Spleen (tissue), 11 donors: ENCODE results near the gene HSD17B1. TPM values are rescaled to one million over a fixed set of nuclear protein-coding genes. Genes with fewer than 3 reads are reported as not detected.

ENCODE experiments used
- DNase-seq: peaks from one replicate; pipeline ENCODE4 v3.0.0-alpha.2; 2020
- H3K27ac ChIP-seq, 8 donors: fragments of 200-600 bp; sonication (generic) in 7 of 8; 1 replicate in 4 of 8; 2 replicates in 4 of 8; pipeline versions ENCODE4 v1.5.0 to v1.8.0; 2016 to 2021; ENCODE audit warnings: inconsistent platforms in 4 of 8, mild to moderate bottlenecking in 4 of 8, moderate library complexity in 1 of 8
- H3K27me3 ChIP-seq, 7 donors: fragments of 200-600 bp; sonication (generic) in 6 of 7; replicated peaks in 1 of 7; 1 replicate in 4 of 7; 2 replicates in 3 of 7; pipeline versions ENCODE4 v1.5.0 to v1.8.0; 2016 to 2021; ENCODE audit warnings: inconsistent platforms in 3 of 7, mild to moderate bottlenecking in 1 of 7
- H3K36me3 ChIP-seq, 6 donors: fragments of 200-600 bp; sonication (generic) in 5 of 6; 1 replicate in 4 of 6; 2 replicates in 2 of 6; pipeline versions ENCODE4 v1.5.0 to v1.8.0; 2016 to 2021; ENCODE audit warnings: inconsistent platforms in 2 of 6
- H3K4me1 ChIP-seq, 6 donors: fragments of 200-600 bp; sonication (generic) in 5 of 6; 1 replicate in 3 of 6; 2 replicates in 3 of 6; pipeline versions ENCODE4 v1.5.0 to v1.8.0; 2016 to 2021; ENCODE audit warnings: inconsistent platforms in 3 of 6
- H3K4me3 ChIP-seq, 8 donors: fragments of 200-600 bp; sonication (generic) in 7 of 8; 1 replicate in 4 of 8; 2 replicates in 4 of 8; pipeline versions ENCODE4 v1.5.0 to v1.8.0; 2016 to 2021; ENCODE audit warnings: inconsistent platforms in 4 of 8, mild to moderate bottlenecking in 4 of 8, moderate library complexity in 2 of 8
- H3K9me3 ChIP-seq, 8 donors: fragments of 200-600 bp; sonication (generic) in 7 of 8; 1 replicate in 4 of 8; 2 replicates in 4 of 8; pipeline versions ENCODE4 v1.5.0 to v1.8.0; 2016 to 2021; ENCODE audit warnings: inconsistent platforms in 4 of 8
- POLR2A ChIP-seq, 3 donors: fragments of 450-650 bp; IDR thresholded peaks; one replicate each; pipeline ENCODE4 v1.5.1; 2017; ENCODE audit warnings: antibody characterized with exemption in 3 of 3, mild to moderate bottlenecking in 1 of 3
- POLR2AphosphoS5 ChIP-seq, 3 donors: sonication (generic); formaldehyde crosslinking; IDR thresholded peaks; one replicate each; pipeline ENCODE4 v1.5.1; 2017; ENCODE audit warnings: antibody characterized with exemption in 3 of 3
- WGBS, 5 donors: extraction: QIAGEN DNeasy Blood & Tissue Kit in 3 of 5; methylation state at CpG; one replicate each; pipeline versions ENCODE4 v1.1.5 to v1.1.7; 2013 to 2018; 5-methylcytosine and 5-hydroxymethylcytosine counted together
- intact Hi-C: fragments of 100-400 bp; cut with DNase I; formaldehyde crosslinking; loops from one replicate; pipeline ENCODE4 v1.15.0; 2023; ENCODE audit warnings: low total_unique reads
- polyA plus RNA-seq, 3 donors: library from polyadenylated mRNA; stranded (reverse); fragments of 200-250 nt; gene quantifications; one replicate each; pipeline ENCODE4 v1.2.1, GENCODE V29; 2013
- total RNA-seq, 7 donors: library from RNA; depleted of rRNA in 3 of 7; stranded (reverse); fragments of >200 nt in 3 of 7; fragmentation: NEBNext Ultra II Directional in 4 of 7; extraction: Animal tissue kit (Norgen Biotek cat#: 25700) in 4 of 7; gene quantifications; one replicate each; pipeline versions ENCODE4 v1.1.0 to v1.2.1, GENCODE V29; 2016 to 2021
- TF ChIP-seq, protein P1 (sequence below), 11 experiments: fragments of 200-600 bp in 7 of 11; fragments of 450-650 bp in 4 of 11; sonication (generic) in 4 of 11; IDR thresholded peaks in 8 of 11; conservative IDR thresholded peaks in 3 of 11; 1 replicate in 7 of 11; 2 replicates in 4 of 11; pipeline versions ENCODE4 v1.4.0 to v1.8.0; 2016 to 2021; ENCODE audit warnings: antibody characterized with exemption in 11 of 11, inconsistent platforms in 4 of 11, mild to moderate bottlenecking in 1 of 11
- donor health status: healthy with polysubstance abuse.
- donor health status: DM: no; HTN: no; CAD: no; lungs with moderate emphysema.
- donor health status: DM: no; HTN: no; CAD: no.
- donor health status: Bipolar disorder and iron deficiency.
- donor health status: healthy.
- donor health status: DM: no; HTN: no; CAD: no.
- donor health status: DM: yes; HTN: yes; CAD: no.

The HSD17B1 gene
- total and polyA plus RNA-seq, 10 donors: 0.54 to 5.5 (median 1.3) TPM

DNA sequence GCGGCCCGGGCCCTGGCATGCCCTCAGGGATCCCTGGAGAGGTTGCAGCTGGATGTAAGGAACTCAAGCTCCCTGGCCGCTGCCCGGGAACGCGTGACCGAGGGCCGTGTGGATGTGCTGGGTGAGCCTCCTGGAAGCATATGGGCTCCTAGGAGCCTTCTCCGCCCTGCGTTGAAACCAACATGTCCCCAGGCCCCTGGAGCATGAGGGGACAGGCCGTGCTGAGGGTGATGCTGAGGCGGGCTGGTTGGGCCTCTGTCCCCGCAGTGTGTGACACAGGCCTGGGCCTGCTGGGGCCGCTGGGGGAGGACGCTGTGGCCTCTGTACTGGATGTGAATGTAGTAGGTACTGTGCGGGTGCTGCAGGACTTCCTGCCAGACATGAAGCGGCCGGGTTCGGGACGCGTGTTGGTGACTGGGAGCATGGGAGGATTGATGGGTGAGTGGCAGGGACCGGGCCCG, 5.7 kb upstream of the HSD17B1 start:
- DNase-seq: no peak
- Histone ChIP-seq H3K9me3 (no peaks in the 10 kb centered on the region), H3K4me1 (peaks cover 5 to 24% (median 16%) of the 10 kb centered on the region in 6 donors), H3K4me3 (no peak overlapping the region), H3K36me3 (peaks cover 0 to 35% (median 20%) of the 10 kb centered on the region in 6 donors), H3K27me3 (peaks cover 0 to 4% (median 0%) of the 10 kb centered on the region in 7 donors), H3K27ac (no peak overlapping the region)
- WGBS, 5 donors: 85 to 93% (median 89%) methylated on average over 18 to 23 of the region's 23 CpGs
- no peak for TF ChIP-seq POLR2A (IDR thresholded peaks at IDR 0.05)
- peak in 2 of 3 donors; percentile 20 to 29 for TF ChIP-seq POLR2AphosphoS5 (IDR thresholded peaks at IDR 0.05)
- TF ChIP-seq, protein P1, sequence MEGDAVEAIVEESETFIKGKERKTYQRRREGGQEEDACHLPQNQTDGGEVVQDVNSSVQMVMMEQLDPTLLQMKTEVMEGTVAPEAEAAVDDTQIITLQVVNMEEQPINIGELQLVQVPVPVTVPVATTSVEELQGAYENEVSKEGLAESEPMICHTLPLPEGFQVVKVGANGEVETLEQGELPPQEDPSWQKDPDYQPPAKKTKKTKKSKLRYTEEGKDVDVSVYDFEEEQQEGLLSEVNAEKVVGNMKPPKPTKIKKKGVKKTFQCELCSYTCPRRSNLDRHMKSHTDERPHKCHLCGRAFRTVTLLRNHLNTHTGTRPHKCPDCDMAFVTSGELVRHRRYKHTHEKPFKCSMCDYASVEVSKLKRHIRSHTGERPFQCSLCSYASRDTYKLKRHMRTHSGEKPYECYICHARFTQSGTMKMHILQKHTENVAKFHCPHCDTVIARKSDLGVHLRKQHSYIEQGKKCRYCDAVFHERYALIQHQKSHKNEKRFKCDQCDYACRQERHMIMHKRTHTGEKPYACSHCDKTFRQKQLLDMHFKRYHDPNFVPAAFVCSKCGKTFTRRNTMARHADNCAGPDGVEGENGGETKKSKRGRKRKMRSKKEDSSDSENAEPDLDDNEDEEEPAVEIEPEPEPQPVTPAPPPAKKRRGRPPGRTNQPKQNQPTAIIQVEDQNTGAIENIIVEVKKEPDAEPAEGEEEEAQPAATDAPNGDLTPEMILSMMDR (IDR thresholded peaks at IDR 0.05 in 8 of 11, conservative IDR thresholded peaks at IDR 0.05 in 3 of 11): no peak
- intact Hi-C loops: no loop called here

DNA sequence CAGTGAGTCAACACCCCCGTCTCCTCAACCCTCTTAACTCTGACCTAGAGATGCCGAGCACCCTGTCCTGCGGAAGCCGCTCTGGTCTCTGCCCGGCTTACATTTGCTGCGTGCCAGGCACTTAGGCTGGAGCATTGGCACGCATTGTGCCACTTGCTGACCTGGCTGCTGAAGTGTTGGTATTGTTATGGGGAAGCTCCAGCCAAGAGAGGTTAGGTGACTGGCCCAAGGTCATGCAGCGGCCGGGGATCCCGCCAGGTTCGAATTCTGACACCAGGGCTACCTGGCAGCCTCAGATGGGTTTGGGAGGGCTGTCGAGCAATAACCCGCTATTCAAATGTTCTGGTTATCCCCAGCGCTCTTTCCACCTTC, 5.0 kb upstream of the HSD17B1 start:
- Histone ChIP-seq H3K27me3 (peaks cover 0 to 4% (median 0%) of the 10 kb centered on the region in 7 donors), H3K4me1 (peaks cover 5 to 25% (median 18%) of the 10 kb centered on the region in 6 donors), H3K36me3 (peaks cover 0 to 31% (median 14%) of the 10 kb centered on the region in 6 donors), H3K27ac (no peak overlapping the region), H3K9me3 (no peaks in the 10 kb centered on the region), H3K4me3 (peak overlapping the region in 3 of 8 donors; percentile 30 to 72 (median 51))
- TF ChIP-seq POLR2AphosphoS5 (IDR thresholded peaks at IDR 0.05) (no peak), POLR2A (IDR thresholded peaks at IDR 0.05) (no peak)
- TF ChIP-seq, protein P1 (IDR thresholded peaks at IDR 0.05 in 8 of 11, conservative IDR thresholded peaks at IDR 0.05 in 3 of 11): no peak
- 85 to 91% (median 89%) methylated on average over 11 to 14 of the region's 14 CpGs for WGBS, 5 donors
- DNase-seq: no peak
- intact Hi-C loops: no loop called here

DNA sequence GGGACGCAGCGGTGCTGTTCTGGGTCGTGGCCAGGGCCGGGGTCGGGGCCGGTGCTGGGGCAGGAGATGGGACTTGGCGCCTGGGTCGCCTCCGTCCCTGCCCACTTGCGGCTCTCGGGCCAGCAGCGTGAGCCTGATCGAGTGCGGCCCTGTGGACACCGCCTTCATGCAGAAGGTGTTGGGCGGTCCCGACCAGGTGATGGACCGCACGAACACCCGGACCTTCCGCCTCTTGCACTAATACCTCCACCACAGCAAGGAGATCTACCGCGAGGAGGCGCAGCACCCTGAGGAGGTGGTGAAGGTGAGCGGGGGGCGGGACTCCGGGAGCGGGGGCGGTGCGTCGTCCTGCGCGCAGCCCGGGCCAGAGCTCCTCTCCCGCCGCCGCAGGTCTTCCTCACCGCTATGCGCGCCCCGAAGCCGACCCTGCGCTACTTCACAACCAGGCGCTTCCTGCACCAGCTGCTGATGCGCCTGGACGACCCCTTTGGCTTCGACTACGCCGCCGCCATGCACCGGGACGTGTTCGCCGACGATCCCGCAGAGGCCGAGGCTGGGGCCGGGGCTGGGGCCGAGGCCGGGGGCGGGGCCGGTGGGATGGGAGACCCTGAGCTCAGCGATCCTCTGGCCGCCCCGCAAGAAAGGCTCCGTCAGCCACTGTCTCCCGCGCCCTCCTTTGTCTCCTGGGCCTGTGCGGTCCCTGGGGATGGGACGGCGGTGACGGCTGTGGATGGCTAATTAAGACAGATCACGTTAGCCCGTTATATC, 4.5 kb upstream of the HSD17B1 start:
- DNase-seq: peak; percentile 94
- H3K4me1 ChIP-seq: peaks cover 7 to 31% (median 23%) of the 10 kb centered on the region in 6 donors
- H3K36me3 ChIP-seq: peaks cover 0 to 31% (median 10%) of the 10 kb centered on the region in 6 donors
- peak overlapping the region in 2 of 8 donors; percentile 17 to 48 for H3K27ac ChIP-seq
- H3K4me3 ChIP-seq: peak overlapping the region; percentile 22 to 72 (median 36)
- peaks cover 0 to 4% (median 0%) of the 10 kb centered on the region in 7 donors for H3K27me3 ChIP-seq
- intact Hi-C loops: no loop called here
- TF ChIP-seq POLR2AphosphoS5 (IDR thresholded peaks at IDR 0.05) (peak; percentile 70 to 84 (median 75)), POLR2A (IDR thresholded peaks at IDR 0.05) (no peak)
- TF ChIP-seq, protein P1 (IDR thresholded peaks at IDR 0.05 in 8 of 11, conservative IDR thresholded peaks at IDR 0.05 in 3 of 11): peak in 9 of 11 experiments; percentile 20 to 66 (median 53)
- H3K9me3 ChIP-seq: no peaks in the 10 kb centered on the region
- WGBS, 5 donors: 18 to 35% (median 21%) methylated on average over 46 to 74 of the region's 74 CpGs
